ENCODE measurements around the gene NDOR1.
"Not testable (repeated sequence)": the region's sequence is repeated elsewhere in the genome, so short reads cannot be mapped to it uniquely, and the experiment has no call there.

NDOR1 gene

DNA sequence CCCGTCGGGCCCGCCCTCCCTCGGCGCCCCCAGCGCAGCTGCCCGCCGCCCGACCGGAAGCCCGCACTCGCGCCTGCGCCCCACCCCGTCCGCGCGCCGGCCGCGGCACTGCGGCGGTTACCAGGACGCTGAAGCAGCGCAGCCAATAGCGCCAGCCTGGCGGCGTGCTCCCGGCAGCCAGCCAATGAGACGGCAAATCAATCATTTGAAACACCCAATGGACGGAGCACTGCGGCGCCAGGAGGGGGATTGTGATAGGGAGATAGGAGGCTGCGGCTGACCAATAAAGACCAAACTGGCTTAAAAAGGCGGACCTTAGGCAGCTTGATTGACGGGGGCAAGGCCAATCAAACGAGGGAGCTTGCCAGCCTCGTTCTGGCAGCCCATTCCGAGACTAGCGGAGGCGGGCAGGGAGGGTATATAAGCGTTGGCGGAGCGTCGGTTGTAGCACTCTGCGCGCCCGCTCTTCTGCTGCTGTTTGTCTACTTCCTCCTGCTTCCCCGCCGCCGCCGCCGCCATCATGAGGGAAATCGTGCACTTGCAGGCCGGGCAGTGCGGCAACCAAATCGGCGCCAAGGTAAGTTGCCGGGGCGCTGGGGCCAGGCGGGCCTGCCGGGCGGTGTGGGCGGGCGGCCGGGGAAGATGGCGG lies 35.5 kb downstream of the NDOR1 start, which contains the start of gene TUBB4B:
TUBB4B (plus strand) TSS at position 447 of the 649 bp plus-strand sequence; CDS start at position 521, 74 bp downstream.
- DNase-seq: peak; percentile 88 to 100 (median 99)

GRCh38 chr9:137241490-137242268 lies 36.2 kb downstream of the NDOR1 start:
- peak in 14 of 56 donors; percentile 16 to 79 (median 38) for DNase-seq

DNA sequence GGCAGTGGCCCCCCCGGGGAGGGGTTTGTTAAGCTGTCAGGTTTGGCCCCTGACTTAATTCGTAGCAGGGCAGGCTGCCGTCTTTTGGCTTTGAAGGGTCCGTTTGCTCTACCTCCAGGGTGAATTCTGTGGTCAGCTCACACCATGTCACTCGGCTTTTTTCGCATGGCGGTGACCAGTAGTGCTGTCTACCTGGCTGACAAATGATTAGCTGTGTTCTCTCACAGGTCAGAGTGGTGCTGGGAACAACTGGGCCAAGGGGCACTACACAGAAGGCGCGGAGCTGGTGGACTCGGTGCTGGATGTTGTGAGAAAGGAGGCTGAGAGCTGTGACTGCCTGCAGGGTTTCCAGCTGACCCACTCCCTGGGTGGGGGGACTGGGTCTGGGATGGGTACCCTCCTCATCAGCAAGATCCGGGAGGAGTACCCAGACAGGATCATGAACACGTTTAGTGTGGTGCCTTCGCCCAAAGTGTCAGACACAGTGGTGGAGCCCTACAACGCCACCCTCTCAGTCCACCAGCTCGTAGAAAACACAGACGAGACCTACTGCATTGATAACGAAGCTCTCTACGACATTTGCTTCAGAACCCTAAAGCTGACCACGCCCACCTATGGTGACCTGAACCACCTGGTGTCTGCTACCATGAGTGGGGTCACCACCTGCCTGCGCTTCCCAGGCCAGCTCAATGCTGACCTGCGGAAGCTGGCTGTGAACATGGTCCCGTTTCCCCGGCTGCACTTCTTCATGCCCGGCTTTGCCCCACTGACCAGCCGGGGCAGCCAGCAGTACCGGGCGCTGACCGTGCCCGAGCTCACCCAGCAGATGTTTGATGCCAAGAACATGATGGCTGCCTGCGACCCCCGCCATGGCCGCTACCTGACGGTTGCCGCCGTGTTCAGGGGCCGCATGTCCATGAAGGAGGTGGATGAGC lies 37.0 kb downstream of the NDOR1 start:
- no peak for DNase-seq

- DNase-seq: not testable (repeated sequence)
Observed at GRCh38 chr9:137243266-137243625, 37.7 kb downstream of the NDOR1 start.

DNA sequence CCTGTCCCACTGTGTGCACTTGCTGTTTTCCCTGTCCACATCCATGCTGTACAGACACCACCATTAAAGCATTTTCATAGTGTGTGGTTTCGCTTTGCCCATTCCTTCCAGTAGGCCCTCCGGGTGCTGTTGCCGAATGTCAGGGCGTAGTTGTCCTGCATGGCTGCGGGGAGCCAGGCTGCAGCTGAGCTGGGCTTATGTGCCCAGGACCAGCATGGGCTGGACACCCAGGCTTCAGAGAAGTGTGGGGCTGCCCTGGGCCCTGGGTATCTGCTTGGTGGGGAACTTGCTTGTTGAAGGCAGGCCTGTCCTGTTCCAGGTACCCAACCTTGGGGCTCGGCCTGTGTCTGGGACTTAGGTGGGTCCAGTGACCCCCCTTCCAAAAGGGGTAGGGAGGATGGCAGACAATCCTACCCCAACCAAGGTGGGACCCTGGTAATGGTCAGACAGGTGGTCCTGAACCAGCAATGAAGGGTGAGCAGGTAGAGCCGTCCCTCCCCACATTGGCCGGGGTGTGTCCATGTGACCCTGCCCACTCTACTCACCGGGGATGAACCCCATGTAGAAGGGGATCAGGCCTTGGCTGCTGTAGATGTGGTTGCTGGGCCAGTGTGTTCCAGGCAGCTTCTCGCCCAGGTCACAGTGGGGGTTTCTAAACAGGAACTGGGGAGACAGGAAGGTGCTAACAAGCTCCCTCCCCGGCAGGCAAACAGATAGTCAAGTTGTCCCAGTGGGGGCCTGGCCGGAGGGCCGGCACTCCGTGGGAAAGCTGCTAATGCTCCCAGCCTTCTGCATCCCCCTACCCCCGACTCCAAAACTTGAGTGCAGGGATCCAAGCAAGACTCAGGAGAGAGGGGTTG lies 38.4 kb downstream of the NDOR1 start:
- no peak for DNase-seq

- DNase-seq: no peak
Observed at GRCh38 chr9:137244486-137245449, 39.3 kb downstream of the NDOR1 start.

DNA sequence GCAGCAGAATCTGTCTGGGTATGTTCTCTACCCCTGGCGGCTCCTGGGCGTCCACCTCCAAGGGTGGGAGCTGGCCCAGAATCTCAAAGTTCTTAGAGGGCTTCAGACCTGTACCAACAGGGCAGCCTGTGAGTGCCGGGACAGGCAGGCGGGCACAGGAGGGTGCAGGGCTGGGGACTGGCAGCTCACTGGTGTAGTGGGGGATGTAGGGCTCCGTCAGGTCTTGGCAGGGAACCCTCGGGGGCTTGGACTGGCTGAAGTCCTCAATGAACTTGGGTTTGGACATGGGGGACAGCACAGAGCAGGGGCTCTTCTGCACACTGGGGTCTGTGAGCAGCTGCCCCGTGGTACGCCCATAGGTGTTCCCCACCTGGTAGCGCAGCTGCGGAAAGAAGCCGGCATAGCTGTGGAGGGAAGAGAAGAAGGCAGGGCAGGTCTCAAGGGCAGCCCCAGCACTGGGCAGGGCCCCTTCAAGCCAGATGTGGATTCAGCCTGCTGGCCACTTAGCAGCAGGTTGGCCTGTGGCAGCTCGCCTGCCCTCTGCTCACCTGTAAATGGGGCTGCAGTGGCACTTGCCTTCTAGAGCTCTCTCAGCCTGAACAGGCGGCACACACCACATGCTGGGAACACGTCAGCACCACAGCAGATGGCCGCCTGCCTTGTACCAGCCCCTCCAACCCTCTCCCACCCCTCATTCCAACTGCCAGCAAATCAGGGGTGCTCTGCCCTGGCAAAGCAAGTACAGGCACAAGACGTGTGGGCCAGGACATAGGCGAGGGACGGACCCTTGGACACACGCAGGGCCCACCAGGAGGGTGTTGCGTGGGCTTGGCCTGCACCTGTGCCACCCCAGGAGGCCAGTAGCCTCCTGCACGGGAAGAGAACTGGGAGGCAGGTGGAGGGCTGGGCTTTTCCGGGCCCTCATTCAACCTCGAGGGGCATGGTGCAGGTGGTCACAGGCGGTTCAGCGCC lies 40.2 kb downstream of the NDOR1 start:
- no peak for DNase-seq

DNA sequence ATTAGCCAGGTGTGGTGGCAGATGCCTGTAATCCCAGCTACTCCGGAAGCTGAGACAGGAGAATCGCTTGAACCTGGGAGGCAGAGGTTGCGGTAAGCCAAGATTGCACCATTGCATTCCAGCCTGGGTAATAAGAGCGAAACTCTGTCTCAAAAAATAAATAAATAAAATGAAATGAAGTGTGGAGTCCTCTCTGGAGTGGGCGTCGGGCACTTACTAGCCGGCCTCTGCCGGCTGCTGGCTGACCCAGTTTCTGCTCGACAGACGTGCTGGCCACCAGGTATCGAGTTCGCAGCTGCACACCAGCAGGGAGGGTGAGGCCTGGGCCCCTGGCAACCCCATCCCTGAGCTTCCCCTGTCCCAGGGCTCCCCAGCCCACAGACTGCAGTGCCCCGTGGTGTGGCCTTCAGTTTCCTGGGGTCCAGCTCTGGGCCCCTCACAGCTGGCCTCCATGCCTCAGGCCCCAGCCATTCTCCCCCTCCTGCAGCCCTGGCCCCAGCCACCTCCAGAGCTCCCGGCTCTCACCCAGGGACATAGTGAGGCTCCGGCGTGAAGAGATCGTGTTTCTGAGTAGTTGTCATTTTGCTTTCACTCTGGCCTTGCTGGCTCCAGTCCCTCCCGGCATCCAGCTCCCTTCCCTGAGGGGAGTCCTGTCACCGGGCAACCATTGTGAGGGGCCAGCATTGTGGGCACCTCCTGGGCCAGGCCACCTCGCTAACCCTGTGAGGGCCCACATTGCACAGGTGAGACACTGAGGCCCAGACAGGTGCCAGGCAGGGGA lies 41.8 kb downstream of the NDOR1 start:
- no peak for DNase-seq

GRCh38 chr9:137247916-137248175 lies 42.3 kb downstream of the NDOR1 start:
- DNase-seq: no peak

DNA sequence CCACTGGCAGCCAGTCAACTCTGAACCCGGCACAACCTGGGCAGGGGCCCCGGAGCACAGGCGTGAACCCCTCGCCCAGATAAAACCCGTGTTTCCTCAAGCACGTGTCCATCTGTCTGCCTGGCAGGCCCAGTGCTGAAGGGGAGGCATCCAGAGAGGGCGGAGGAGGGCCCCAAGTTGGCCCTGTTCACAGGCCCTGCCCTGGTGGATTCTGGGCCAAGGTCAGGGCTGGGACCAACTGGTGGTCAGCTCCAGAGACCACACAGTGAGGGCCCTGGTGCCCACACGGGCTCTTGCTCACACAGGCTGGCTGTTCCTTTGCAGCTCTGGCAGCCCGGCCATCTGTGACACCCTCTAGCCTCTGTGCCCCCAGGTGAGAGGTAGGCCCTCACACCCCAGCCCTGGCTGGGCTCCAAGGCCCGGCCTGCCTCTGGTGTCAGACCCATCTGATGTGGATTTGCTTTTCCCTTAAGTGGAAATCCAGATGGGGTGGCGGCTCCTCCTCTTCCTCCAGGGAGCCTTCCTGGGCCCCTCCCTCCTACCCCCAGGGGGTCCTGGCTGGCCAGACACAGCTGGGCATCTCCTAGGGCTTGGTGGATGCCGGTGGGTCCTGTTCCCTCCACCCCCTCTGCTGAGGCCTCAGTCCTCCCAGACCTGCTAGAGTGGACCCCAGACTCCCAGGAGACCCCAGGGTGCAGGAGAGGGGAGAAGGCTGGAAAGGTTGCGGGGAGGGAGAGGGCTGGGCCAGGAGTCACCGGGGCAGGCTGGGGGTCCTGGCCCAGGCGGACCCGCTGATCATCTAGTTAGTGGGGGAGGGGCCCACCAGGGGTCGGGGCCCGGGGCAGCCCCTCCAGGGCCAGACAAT lies 45.1 kb downstream of the NDOR1 start:
- no peak for DNase-seq

DNA sequence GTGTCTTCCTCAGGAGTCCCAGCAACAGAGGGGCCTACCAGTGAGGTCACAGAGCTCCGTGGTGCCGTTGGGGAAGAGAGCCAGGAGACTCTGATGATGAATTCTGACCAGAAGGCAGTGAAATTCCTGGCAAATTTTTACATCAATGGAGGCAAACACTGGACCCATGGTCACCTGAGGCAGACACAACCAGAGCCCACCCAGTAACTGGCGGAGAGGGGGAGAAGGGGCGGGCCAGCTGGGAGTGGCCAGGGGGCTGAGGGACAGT lies 45.6 kb downstream of the NDOR1 start, which contains the start of gene STPG3:
STPG3 (plus strand) TSS at position 93 of the 268 bp plus-strand sequence; CDS start at position 94, 1 bp downstream.
- no peak for DNase-seq

GRCh38 chr9:137251490-137252268 lies 46.2 kb downstream of the NDOR1 start:
- no peak for DNase-seq

DNA sequence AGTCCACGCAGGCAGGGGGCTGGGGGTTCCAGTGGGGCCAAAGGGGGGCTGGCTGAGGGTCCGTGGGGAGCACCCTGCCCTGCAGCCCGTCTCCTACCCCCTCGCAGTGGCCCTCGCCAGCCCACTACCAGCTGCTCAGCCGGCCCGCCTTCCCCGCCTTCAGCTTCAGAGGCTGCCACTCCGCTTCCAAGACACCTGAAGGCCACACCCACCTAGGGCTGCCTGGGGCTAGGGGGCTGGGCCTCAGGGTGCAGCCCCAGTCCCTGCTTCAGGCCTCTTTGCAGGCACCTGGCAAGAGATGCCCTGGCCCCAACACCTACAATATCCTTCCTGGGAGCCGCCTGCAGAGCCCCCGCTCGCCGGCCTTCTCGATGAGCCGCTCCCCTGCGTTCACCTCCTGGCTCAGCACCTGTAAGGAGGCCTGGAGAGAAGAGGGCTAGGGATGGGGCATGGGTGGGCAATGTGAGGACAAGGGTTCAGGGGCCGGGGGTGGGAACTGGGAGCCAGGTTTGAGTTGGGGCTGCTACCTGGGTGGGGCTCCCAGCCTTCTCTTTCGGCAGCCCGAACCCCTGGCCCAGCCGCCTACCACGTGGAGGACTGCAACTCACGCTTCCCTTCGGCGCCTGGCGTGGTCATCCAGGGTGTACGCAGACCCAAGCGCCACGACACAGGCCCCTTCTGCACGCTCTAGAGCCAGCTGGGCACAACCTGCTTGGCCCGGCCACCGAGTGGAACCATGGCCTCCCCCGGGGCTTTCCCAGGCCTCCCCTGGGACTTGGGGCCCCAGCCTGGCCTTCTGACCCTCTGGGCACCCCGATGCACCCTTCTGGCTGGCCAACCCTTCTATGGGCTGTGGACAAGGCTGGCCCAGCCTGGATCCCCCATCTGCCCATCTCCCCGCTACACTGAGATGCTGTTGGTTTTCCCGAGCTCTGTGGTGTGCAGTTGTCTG lies 47.3 kb downstream of the NDOR1 start:
- no peak for DNase-seq

DNA sequence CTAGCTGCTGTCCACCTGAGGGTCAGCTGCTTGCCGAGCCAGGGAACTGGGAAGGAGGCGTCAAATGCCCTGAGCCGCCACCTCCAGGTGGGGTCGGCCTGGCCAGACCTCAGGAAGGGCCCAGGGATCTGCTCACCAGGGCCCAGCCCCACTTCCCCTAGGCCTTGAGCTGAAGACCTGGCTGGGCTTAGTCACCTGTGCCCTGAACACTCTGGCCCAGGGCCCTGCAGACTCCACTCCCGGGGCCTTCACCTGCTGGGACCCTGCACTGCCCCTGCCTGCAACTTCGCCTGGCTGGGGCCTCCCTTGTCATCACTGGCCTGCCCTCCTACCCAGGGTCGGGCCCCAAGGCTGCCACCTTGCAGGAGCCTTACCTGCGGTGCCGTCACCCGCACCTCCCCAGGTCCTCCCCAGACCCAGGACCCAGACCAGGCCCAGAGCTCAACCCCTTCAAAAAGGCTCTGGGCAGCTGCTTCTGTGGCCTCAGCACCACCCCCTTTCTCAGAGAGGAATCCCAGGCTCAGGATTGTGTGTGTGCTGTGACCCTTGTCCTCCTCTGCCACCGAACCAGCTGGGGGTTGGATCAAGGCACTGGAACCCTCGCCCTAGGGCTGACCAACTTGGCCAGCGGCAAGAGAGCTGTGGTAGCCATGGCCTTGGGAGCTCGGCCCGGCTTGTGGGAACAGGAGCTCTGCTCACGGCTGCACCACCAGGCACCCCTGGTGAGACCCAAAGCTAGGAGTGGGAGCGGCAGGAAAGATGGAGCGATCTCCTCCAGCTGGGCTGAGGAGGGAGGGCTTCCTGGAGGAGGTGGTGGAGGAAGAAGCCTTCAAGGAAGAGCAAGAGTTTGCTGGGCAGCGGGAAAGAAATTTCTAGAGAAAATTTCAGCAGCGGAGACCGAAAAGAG lies 48.5 kb downstream of the NDOR1 start:
- DNase-seq: no peak
